HepG2 (cell line): ENCODE results near the gene BTBD3. TPM values are rescaled to one million over a fixed set of nuclear protein-coding genes. Genes with fewer than 3 reads are reported as not detected.

Source experiments
- ATAC-seq: fragments of 200-7000 bp; cut with Tn5 transposase; 3 replicates; pipeline ENCODE4 v1.9.1; 2020; ENCODE audit warnings: mild to moderate bottlenecking, moderate library complexity
- BruUV-seq: library from RNA; stranded (reverse); fragments of 400-500 nt; replicated peaks from 2 replicates; lab custom pipeline; 2021; lab: Mats Ljungman, UMichigan
- CTCF ChIA-PET: fragments of 300-600 bp; formaldehyde crosslinking; extraction: SDS; loops from one replicate; lab custom pipeline; 2021; ENCODE audit warnings: low total read pairs, inconsistent platforms, low intra/inter-chr PET ratio; lab: Yijun Ruan, JAX
- POLR2A ChIA-PET: fragments of 350-600 bp; sonication (Branson Sonifier 250); formaldehyde crosslinking; loops from one replicate; lab custom pipeline; 2020; ENCODE audit warnings: antibody characterized with exemption, inconsistent platforms; lab: Yijun Ruan, JAX
- DNase-seq: peaks from one replicate; pipeline ENCODE4 v3.0.0-alpha.2; 2015; ENCODE audit warnings: low spot score
- FAIRE-seq: peaks from 3 replicates; lab custom pipeline; 2011; peaks lifted over from hg19 to GRCh38; lab: Jason Lieb, UNC
- H2AFZ ChIP-seq: one replicate; pipeline ENCODE4 v1.6.1; 2011; ENCODE audit warnings: low read length, inconsistent platforms
- H3K27ac ChIP-seq: fragments of 300-600 bp; 3 replicates; pipeline ENCODE4 v1.8.0; 2011; ENCODE audit warnings: mixed run types, mild to moderate bottlenecking, mixed read lengths, low read length, inconsistent platforms; ENCODE audit not compliant: insufficient read depth; ENCODE audit errors: extremely low read length
- H3K27me3 ChIP-seq, 2 experiments: fragments of 200-600 bp in 1 of 2; 2 replicates in 1 of 2; 3 replicates in 1 of 2; pipeline versions ENCODE4 v1.6.0 to v1.8.0; 2011; ENCODE audit warnings: low read length in 2 of 2, mild to moderate bottlenecking in 2 of 2, moderate library complexity in 2 of 2, inconsistent platforms in 1 of 2; ENCODE audit not compliant: insufficient read depth in 2 of 2, control insufficient read depth in 1 of 2
- H3K36me3 ChIP-seq, 2 experiments: fragments of 200-600 bp in 1 of 2; replicated peaks in 1 of 2; 2 replicates in 1 of 2; 3 replicates in 1 of 2; pipeline versions ENCODE4 v1.5.1 to v1.8.0; 2011; ENCODE audit warnings: low read length in 2 of 2, inconsistent platforms in 1 of 2; ENCODE audit not compliant: insufficient read depth in 2 of 2, control insufficient read depth in 1 of 2
- H3K4me1 ChIP-seq: 2 replicates; pipeline ENCODE4 v1.5.1; 2012; ENCODE audit warnings: low read length, inconsistent platforms; ENCODE audit not compliant: insufficient read depth
- H3K4me2 ChIP-seq: 2 replicates; pipeline ENCODE4 v1.6.0; 2011; ENCODE audit warnings: low read depth, low read length, inconsistent platforms
- H3K4me3 ChIP-seq, 3 experiments: fragments of 200-600 bp in 1 of 3; sonication (generic), shearing (Covaris generic) in 1 of 3; replicated peaks in 1 of 3; 2 replicates each; pipeline ENCODE4 v1.5.1; 2011 to 2016; ENCODE audit warnings: low read length in 3 of 3, inconsistent platforms in 2 of 3, low read depth in 2 of 3, mild to moderate bottlenecking in 2 of 3, control low read depth in 1 of 3, mixed read lengths in 1 of 3; ENCODE audit not compliant: insufficient read depth in 1 of 3
- H3K79me2 ChIP-seq: one replicate; pipeline ENCODE4 v1.6.1; 2011; ENCODE audit warnings: low read length, inconsistent platforms; ENCODE audit not compliant: insufficient read depth
- H3K9ac ChIP-seq: 2 replicates; pipeline ENCODE4 v1.6.0; 2011; ENCODE audit warnings: mild to moderate bottlenecking, low read depth, low read length, inconsistent platforms; ENCODE audit not compliant: insufficient read depth
- H3K9me3 ChIP-seq: 2 replicates; pipeline ENCODE4 v1.5.1; 2012; ENCODE audit warnings: mild to moderate bottlenecking, low read length
- H4K20me1 ChIP-seq: 2 replicates; pipeline ENCODE4 v1.6.0; 2011; ENCODE audit warnings: inconsistent platforms, mild to moderate bottlenecking, low read length, moderate library complexity; ENCODE audit not compliant: insufficient read depth
- ARNTL ChIP-seq: sonication (generic); formaldehyde crosslinking; IDR thresholded peaks from 2 replicates; pipeline ENCODE4 v1.4.0; 2020; ENCODE audit warnings: mild to moderate bottlenecking, missing genetic modification reagents
- ASH2L ChIP-seq: fragments of 300-600, 200-600 bp; sonication (generic); IDR thresholded peaks from 2 replicates; pipeline ENCODE4 v1.7.0; 2017; ENCODE audit warnings: low read depth, mild to moderate bottlenecking, moderate library complexity, mixed read lengths, low read length; ENCODE audit not compliant: insufficient read length
- BHLHE40 ChIP-seq: IDR thresholded peaks from 2 replicates; pipeline ENCODE4 v1.6.1; 2011; ENCODE audit warnings: low read length, improper control_type of control experiment
- GABPA ChIP-seq, 2 experiments: IDR thresholded peaks; 2 replicates each; pipeline ENCODE4 v1.6.1; 2011 to 2016; ENCODE audit warnings: low read depth in 2 of 2, low read length in 1 of 2, missing biosample characterization in 1 of 2, missing genetic modification characterization in 1 of 2
- HNF4G ChIP-seq, 2 experiments: sonication (generic) in 1 of 2; formaldehyde crosslinking in 1 of 2; IDR thresholded peaks; 2 replicates each; pipeline versions ENCODE4 v1.4.0 to v1.6.1; 2011 to 2020; ENCODE audit warnings: borderline replicate concordance in 2 of 2, low read depth in 2 of 2, mild to moderate bottlenecking in 2 of 2, low read length in 1 of 2, missing genetic modification reagents in 1 of 2, moderate library complexity in 1 of 2
- PAWR ChIP-seq: sonication (generic); formaldehyde crosslinking; IDR thresholded peaks from 2 replicates; pipeline ENCODE4 v1.4.0; 2020; ENCODE audit warnings: missing genetic modification reagents, mild to moderate bottlenecking, borderline replicate concordance
- PHF21A ChIP-seq: sonication (generic); formaldehyde crosslinking; IDR thresholded peaks from 2 replicates; pipeline ENCODE4 v1.5.0; 2020; ENCODE audit warnings: mild to moderate bottlenecking, missing genetic modification reagents
- RXRB ChIP-seq: IDR thresholded peaks from 2 replicates; pipeline ENCODE4 v1.6.1; 2016; ENCODE audit warnings: borderline replicate concordance, missing genetic modification reagents, missing compliant biosample characterization
- ZNF136 ChIP-seq: sonication (generic); formaldehyde crosslinking; IDR thresholded peaks from 2 replicates; pipeline ENCODE4 v1.8.1; 2022; ENCODE audit warnings: low read depth, mild to moderate bottlenecking, moderate library complexity, missing genetic modification reagents
- ZNF329 ChIP-seq: sonication (generic); formaldehyde crosslinking; IDR thresholded peaks from 2 replicates; pipeline ENCODE4 v1.9.0; 2021; ENCODE audit warnings: low read depth, mild to moderate bottlenecking, missing genetic modification reagents
- ZNF616 ChIP-seq: sonication (generic); formaldehyde crosslinking; IDR thresholded peaks from 2 replicates; pipeline ENCODE4 v1.5.0; 2020; ENCODE audit warnings: low read depth, mild to moderate bottlenecking, missing genetic modification reagents
- ZNF775 ChIP-seq: sonication (generic); formaldehyde crosslinking; IDR thresholded peaks from 2 replicates; pipeline ENCODE4 v1.4.0; 2020; ENCODE audit warnings: missing genetic modification reagents, mild to moderate bottlenecking, moderate library complexity, borderline replicate concordance
- in situ Hi-C: cut with HindIII; loops from 2 replicates; pipeline ENCODE4 v1.10.0; 2017; ENCODE audit warnings: low pct_unique_long_range_greater_than_20kb; ENCODE audit not compliant: extremely low pct_ligation_motif_present
- intact Hi-C: fragments of 100-400 bp; cut with micrococcal nuclease; formaldehyde crosslinking; loops from one replicate; pipeline ENCODE4 v1.10.0; 2022; ENCODE audit not compliant: unreplicated experiment
- polyA plus RNA-seq, 8 experiments: library from polyadenylated mRNA; depleted of rRNA in 3 of 8; stranded (reverse) in 7 of 8; unstranded in 1 of 8; fragments of >200 nt; fragmentation: Illumina TruSeq in 4 of 8; extraction: Trizol in 4 of 8; gene quantifications; 2 replicates each; pipeline versions ENCODE4 v1.2.1 to v1.2.3, GENCODE V29; 2011 to 2016; ENCODE audit warnings: low read depth in 4 of 8, missing spikeins in 1 of 8, mixed read lengths in 1 of 8; ENCODE audit not compliant: insufficient read depth in 1 of 8
- total RNA-seq, 5 experiments: library from RNA; depleted of rRNA; stranded (reverse); fragments of >200 nt; fragmentation: Illumina TruSeq; extraction: Trizol; gene quantifications; 2 replicates each; pipeline ENCODE4 v1.2.3, GENCODE V29; 2016; ENCODE audit warnings: low read depth in 1 of 5
- TF ChIP-seq, protein P1 (sequence below): sonication (generic); formaldehyde crosslinking; conservative IDR thresholded peaks from 2 replicates; pipeline ENCODE4 v1.4.0; 2020; ENCODE audit warnings: mild to moderate bottlenecking, missing genetic modification reagents, moderate library complexity
- TF ChIP-seq, protein P2 (sequence below): sonication (generic); formaldehyde crosslinking; IDR thresholded peaks from 2 replicates; pipeline ENCODE4; 2020; ENCODE audit warnings: missing genetic modification reagents, mild to moderate bottlenecking, borderline replicate concordance

BTBD3 gene
- total and polyA plus RNA-seq, 2 of the 13 experiments (the other 11 are each of a cell fraction or from before 2014, with no cell fraction given) = 32.2 to 41.8 TPM

DNA sequence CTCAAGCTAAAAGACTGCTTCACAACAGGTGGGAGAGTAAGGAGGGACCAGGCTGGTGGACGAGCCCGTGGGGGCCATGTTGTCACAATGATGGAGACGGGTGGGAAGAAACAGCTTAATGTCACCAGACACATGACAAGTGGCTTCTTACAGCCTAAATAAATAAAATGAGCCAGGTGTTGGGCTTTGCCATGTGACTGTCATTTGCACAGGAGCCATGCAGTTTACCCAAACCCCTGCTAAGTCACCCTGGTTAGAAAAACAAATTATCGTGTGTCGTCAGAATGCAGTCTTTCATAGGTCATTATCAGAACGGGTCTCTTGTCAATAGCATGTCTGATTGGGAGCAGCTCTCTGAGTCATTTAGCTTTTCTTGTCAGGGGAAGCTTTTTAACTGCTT is 18.5 kb downstream of the BTBD3 start (continued):
- TF ChIP-seq, protein P1, sequence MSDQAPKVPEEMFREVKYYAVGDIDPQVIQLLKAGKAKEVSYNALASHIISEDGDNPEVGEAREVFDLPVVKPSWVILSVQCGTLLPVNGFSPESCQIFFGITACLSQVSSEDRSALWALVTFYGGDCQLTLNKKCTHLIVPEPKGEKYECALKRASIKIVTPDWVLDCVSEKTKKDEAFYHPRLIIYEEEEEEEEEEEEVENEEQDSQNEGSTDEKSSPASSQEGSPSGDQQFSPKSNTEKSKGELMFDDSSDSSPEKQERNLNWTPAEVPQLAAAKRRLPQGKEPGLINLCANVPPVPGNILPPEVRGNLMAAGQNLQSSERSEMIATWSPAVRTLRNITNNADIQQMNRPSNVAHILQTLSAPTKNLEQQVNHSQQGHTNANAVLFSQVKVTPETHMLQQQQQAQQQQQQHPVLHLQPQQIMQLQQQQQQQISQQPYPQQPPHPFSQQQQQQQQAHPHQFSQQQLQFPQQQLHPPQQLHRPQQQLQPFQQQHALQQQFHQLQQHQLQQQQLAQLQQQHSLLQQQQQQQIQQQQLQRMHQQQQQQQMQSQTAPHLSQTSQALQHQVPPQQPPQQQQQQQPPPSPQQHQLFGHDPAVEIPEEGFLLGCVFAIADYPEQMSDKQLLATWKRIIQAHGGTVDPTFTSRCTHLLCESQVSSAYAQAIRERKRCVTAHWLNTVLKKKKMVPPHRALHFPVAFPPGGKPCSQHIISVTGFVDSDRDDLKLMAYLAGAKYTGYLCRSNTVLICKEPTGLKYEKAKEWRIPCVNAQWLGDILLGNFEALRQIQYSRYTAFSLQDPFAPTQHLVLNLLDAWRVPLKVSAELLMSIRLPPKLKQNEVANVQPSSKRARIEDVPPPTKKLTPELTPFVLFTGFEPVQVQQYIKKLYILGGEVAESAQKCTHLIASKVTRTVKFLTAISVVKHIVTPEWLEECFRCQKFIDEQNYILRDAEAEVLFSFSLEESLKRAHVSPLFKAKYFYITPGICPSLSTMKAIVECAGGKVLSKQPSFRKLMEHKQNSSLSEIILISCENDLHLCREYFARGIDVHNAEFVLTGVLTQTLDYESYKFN (CRISPR knock-in tag) = 0 out of 2 replicates have a peak, but pooled peaks have one; percentile 17
- TF ChIP-seq ASH2L (peak; percentile 33), BHLHE40 (0 out of 2 replicates have a peak, but pooled peaks have one; percentile 11), PHF21A (CRISPR knock-in tag) (no peak), HNF4G (IDR thresholded peaks at IDR 0.05; ENCODE audit: borderline replicate concordance, low read depth, low read length) (no peak), HNF4G (CRISPR knock-in tag; IDR thresholded peaks at IDR 0.05; ENCODE audit: borderline replicate concordance, low read depth) (0 out of 2 replicates have a peak, but pooled peaks have one; percentile 5)

DNA sequence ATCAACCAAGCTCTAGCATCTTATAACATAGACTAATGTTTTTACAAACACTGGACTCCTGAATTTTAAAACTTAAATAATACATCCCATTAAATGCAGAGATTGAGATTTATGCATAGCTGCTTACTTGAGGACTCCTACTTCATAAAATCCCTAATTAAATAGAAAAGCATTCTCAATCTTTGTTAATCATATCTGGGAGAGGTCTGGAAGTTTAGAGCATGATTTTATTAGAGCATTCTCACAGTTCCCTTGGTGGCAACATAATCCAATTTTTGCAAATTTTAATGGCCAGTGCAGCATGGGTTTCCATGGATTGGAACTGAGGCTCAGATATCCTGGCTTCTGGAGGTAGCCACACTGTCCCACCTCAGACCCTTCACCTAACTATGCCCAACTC is 19.5 kb downstream of the BTBD3 start:
- no peak overlapping the region for H3K9ac ChIP-seq
- intact Hi-C loops (no loop called here), in situ Hi-C loops (no loop called here)
- no peaks in the 10 kb centered on the region for H3K36me3 ChIP-seq
- DNase-seq (no peak), FAIRE-seq (peak; percentile 23), ATAC-seq (no peak)
- no peak overlapping the region for H2AFZ ChIP-seq
- ChIA-PET CTCF (no interaction called here), POLR2A (no interaction called here)
- H3K9me3 ChIP-seq = no peaks in the 10 kb centered on the region
- H4K20me1 ChIP-seq = no peaks in the 10 kb centered on the region
- no peak overlapping the region for H3K4me2 ChIP-seq
- H3K27me3 ChIP-seq = no peaks in the 10 kb centered on the region
- no peak overlapping the region for H3K27ac ChIP-seq
- BruUV-seq = no TSS peak
- H3K4me3 ChIP-seq = no peak overlapping the region
- peaks cover 16% of the 10 kb centered on the region for H3K4me1 ChIP-seq
- TF ChIP-seq ZNF616 (CRISPR knock-in tag) (no peak), ZNF136 (no peak), ARNTL (CRISPR knock-in tag) (no peak), RXRB (no peak), ZNF775 (CRISPR knock-in tag) (no peak), GABPA (IDR thresholded peaks at IDR 0.05; ENCODE audit: low read depth, low read length) (no peak), GABPA (CRISPR knock-in tag; IDR thresholded peaks at IDR 0.05; ENCODE audit: low read depth) (no peak), ZNF329 (no peak), PAWR (CRISPR knock-in tag) (no peak)
- TF ChIP-seq, protein P2, sequence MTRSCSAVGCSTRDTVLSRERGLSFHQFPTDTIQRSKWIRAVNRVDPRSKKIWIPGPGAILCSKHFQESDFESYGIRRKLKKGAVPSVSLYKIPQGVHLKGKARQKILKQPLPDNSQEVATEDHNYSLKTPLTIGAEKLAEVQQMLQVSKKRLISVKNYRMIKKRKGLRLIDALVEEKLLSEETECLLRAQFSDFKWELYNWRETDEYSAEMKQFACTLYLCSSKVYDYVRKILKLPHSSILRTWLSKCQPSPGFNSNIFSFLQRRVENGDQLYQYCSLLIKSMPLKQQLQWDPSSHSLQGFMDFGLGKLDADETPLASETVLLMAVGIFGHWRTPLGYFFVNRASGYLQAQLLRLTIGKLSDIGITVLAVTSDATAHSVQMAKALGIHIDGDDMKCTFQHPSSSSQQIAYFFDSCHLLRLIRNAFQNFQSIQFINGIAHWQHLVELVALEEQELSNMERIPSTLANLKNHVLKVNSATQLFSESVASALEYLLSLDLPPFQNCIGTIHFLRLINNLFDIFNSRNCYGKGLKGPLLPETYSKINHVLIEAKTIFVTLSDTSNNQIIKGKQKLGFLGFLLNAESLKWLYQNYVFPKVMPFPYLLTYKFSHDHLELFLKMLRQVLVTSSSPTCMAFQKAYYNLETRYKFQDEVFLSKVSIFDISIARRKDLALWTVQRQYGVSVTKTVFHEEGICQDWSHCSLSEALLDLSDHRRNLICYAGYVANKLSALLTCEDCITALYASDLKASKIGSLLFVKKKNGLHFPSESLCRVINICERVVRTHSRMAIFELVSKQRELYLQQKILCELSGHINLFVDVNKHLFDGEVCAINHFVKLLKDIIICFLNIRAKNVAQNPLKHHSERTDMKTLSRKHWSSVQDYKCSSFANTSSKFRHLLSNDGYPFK (CRISPR knock-in tag) = no peak
- H3K79me2 ChIP-seq = no peaks in the 10 kb centered on the region
